OCI-M1 (cell line): ENCODE results near the gene IL1R1.

ENCODE experiments used
- DNase-seq: peaks from one replicate; lab custom pipeline; 2025; lab: John Stamatoyannopoulos, UW

Gene IL1R1

DNA sequence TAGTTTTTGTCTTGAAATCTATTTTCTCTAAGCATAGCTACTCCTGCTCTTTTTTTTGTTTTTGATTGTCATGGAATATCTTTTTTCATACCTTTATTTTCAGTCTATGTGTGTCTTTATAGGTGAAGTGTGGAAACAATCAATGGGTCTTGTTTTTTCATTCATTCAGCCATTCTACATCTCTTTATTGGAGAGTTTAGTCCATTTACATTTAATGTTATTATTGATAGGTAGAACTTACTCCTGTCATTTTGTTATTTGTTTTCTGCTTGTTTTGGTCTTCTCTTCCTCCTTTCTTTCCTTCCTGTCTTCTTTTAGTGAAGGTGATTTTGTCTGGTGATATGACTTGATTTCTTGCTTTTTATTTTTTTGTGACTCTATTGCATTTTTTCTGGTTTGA is 62.1 kb downstream of the IL1R1 start:
- DNase-seq: no peak

DNA sequence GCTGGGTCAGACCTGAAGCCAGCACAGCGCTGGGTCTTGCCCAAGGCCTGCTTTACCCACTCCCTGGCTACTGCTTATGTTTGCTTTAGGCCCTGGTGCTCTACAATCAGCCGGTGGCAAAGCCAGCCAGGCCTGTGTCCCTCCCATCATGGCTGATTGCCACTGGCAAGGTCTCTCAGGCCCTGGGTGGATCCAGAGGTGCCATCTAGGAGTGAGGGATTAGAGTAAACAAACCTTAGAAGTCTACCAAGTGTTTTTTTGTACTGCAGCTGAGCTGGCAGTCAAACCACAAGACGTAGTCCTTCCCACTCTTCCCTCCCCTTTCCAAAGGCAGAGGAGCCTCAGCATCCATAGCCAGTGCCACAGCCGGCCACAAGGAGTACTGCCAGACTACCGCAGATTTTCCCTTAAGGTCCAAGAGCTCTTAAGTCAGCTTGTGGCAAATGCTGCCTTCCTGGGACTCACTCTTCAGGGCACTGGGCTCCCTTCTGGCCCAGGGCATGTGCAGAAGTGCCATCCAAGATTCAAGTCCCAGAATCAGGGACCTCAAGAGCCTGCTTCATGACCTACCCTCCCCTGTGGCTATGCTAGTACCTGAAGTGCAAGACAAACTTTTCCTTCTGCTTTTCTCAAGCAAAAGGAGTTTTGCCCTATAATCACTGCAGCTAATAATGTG is 64.3 kb downstream of the IL1R1 start:
- DNase-seq: no peak

DNA sequence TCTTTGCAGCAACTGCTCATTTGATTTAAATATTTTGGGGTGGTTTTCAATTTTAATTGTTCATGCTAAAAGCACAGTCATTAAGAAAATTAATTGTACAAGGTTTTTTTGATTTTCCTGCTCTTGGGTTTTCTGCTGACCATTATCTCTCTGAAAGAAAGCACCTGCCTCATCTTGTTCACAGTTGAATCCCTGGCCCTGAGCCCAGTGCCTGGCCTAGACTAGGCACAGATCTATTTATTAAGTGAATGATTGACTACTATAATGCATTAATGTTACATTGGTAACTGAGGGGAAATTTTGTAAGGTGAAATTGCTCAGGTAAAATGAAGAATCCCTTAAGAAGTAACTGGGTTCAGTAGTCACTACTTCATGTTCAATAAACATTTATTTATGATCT is 66.2 kb downstream of the IL1R1 start:
- no peak for DNase-seq

DNA sequence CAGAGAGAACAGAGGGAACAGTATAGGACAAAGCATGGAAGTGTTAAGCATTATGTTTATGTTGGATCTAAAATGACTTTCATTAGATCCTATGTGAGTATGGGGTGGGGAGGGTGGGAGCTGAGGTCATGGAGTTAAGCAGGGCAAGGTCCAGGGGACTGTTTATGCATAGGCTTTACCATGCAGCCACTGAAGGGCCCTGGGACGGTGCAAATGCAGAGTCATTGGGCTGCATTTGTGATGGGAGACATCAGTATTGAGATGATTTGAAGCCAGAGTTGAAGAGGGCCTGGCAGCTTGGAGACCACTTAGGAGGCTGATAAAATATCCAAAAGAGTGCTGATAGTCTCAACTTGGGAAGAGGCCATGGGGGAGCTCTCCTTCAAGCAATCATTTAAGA is 66.9 kb downstream of the IL1R1 start:
- DNase-seq: no peak

DNA sequence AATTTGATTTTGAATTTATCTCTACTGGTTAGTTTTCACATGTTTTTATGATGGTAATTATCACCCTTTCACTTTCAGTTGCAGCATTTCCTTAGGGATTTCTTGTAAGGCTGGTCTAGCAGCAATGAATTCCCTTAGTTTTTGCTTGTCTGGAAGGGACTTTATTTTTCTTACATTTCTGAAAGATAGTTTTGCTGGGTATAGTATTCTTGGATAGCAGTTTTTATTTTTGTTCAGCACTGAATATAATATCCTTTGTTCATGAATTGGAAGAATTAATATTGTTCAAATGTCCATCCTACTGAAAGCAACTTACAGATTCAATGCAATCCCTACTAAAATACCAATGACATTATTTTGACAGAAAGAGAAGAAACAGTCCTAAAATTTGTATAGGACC is 74.5 kb downstream of the IL1R1 start:
- no peak for DNase-seq

DNA sequence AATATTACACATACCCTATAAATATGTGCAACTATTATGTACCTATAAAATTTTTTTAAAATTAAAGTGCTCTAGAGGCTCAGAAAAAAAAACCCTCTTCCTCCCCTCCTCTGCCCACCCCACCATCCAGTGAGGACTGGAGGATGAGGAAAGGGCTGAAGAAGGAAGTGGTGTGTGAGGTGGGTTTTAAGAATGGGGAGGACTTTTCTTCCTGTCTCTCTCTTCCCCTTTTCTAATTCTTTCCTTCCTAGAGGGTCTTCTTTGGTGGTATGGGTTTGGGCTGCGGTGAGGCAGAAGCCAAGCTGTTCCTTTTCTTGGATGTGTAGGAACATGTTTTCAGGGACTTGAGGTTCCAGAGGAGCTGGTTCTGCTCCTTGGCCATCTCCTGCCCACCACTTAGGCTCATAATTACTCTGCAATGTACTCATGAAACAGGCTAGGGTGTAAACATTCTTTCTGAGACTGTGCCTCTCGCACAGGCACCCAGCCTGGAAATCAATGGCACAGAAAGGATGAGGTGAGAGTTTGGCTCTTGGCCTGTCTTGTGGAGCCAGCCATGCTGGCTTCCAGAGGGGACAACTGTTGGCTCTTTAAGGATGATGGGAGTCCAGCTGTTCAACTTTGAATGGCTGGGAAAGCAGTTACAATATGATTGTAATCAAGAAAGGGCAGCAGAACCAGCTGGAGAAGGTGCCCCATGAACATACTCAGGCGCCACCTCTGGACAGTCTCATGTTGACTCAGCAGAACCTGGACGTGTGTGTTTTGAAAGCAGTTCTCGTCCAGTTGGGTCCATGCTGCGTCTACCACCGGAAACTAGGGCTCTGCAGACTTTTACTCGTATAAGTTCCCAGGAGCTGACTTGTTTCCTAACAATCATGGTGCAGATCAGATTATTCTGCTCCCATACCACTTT is 82.5 kb downstream of the IL1R1 start:
- no peak for DNase-seq

DNA sequence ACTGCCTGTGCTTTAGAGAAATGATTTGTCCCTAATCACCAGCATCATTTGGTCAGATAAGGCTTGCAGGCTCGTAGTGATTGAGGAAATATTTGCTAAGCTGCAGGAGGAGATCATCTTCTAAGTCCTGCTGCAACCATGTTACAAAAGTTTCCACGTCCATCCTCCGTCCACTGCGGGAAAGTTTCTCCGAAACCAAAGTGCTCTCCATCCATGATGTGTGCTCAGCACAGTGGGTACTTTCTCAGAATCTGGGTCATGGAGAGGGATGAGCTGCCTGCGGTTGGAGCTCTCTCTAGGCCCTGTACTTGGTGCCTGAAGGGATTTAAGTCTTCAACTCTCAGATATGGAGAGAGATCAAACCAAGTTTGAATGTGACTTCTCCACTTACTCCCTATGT is 83.6 kb downstream of the IL1R1 start:
- DNase-seq: no peak

DNA sequence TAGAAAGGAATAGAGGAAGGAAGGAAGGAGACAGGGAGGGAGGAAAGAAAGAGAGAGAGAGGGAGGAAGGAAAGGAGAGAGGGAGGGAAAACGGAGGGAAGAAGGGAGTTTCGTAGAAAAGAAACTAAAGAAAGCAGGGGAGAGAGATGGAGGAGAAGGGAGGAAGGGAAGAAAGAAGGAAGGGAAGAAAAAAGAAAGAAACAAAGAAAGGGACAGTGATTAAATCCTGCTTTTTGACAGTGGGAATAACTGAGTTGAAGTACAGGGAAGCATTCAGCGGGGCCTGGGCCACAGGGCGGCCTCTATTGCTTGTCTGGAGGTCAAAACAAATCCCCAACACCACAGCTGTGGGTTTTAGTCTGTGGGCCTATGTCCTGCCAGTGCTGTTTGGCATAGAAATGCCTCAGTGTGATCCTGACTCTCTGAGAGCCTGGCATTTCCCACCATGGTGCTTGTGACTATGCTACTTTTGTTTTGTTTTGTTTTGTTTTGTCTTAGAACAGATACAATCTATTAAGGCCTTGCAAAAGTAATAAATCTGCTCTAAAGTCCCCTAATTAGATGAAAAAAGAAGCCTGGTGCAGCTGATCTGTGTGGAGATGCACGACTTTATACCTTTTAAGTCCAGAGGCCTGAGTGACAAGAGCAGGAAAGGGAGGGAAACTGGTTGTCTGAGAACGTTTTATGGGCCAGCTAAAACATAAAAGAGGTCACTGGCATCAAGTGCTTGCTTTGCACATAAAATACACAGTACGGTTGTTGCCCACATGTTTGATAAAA is 84.3 kb downstream of the IL1R1 start:
- DNase-seq: no peak

DNA sequence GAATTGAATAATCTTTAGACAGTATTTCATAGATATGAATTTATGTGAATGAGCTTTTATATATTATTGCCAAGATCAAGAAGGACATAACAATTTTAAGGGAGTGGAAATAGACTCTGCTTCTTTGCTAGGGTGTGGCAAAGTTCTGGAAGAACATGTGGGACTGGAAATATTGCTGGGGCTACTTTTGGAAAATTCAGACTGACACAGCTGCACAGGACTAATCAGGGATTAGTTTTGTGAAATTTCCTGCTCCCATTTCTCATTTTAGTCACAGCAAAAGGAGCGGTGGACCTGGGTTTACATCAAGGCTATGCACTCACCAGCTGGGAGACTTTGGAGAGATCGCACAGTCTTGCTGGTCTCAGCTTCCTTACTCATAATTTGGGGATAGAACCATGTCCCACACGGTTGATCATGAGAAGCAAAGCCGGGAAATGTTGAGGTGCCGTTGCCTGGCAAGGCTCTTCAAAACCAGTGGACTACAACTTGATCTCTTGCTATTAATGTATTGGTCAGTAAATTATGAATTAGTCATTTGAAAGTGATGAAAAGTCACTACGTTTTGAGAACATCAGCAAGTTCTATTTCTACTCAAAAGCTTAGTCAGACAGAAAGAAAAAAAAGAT is 86.7 kb downstream of the IL1R1 start:
- no peak for DNase-seq
